Testis (tissue), 3 donors: Measurements from ENCODE around the gene TNFRSF8. TPM values are rescaled to one million over a fixed set of nuclear protein-coding genes. Genes with fewer than 3 reads are reported as not detected.

ENCODE experiments used
- DNase-seq: peaks from one replicate; pipeline ENCODE4 v3.0.0-alpha.2; 2019
- H3K27ac ChIP-seq, 2 donors: fragments of 200-600 bp; sonication (generic); one replicate each; pipeline ENCODE4 v1.5.1; 2019
- H3K27me3 ChIP-seq: fragments of 200-600 bp; sonication (generic); one replicate; pipeline ENCODE4 v1.5.1; 2019
- H3K36me3 ChIP-seq: fragments of 200-600 bp; sonication (generic); one replicate; pipeline ENCODE4 v1.5.1; 2017; ENCODE audit warnings: low read depth; ENCODE audit errors: missing control alignments
- H3K4me1 ChIP-seq: fragments of 200-600 bp; sonication (generic); one replicate; pipeline ENCODE4 v1.5.1; 2019
- H3K4me3 ChIP-seq, 2 donors: fragments of 200-600 bp; sonication (generic); one replicate each; pipeline ENCODE4 v1.5.1; 2017 to 2019
- H3K9me3 ChIP-seq: fragments of 200-600 bp; sonication (generic); one replicate; pipeline ENCODE4 v1.5.1; 2017
- CTCF ChIP-seq, 3 experiments: fragments of 450-650 bp in 2 of 3; fragments of 200-600 bp in 1 of 3; sonication (generic) in 1 of 3; IDR thresholded peaks; one replicate each; pipeline ENCODE4 v1.5.1; 2016 to 2019; ENCODE audit warnings: antibody characterized with exemption in 3 of 3, mild to moderate bottlenecking in 2 of 3, moderate library complexity in 1 of 3
- POLR2A ChIP-seq: fragments of 450-650 bp; IDR thresholded peaks from one replicate; pipeline ENCODE4 v1.6.1; 2017; ENCODE audit warnings: antibody characterized with exemption, mild to moderate bottlenecking, moderate library complexity
- WGBS, 2 donors: methylation state at CpG; one replicate each; pipeline ENCODE4 v1.1.5; 2018; 5-methylcytosine and 5-hydroxymethylcytosine counted together
- intact Hi-C: fragments of 100-400 bp; cut with DNase I; formaldehyde crosslinking; loops from one replicate; pipeline ENCODE4 v1.15.1; 2023; ENCODE audit warnings: low total_unique reads
- polyA plus RNA-seq: library from polyadenylated mRNA; stranded (reverse); fragments of 350-450 nt; fragmentation: Illumina TruSeq; extraction: RNeasy Lipid Tissue Mini Kit (QIAGEN cat#74804); gene quantifications from one replicate; pipeline ENCODE4 v1.2.3, GENCODE V29; 2014; ENCODE audit warnings: low read depth, low replicate concordance; ENCODE audit not compliant: insufficient read depth
- total RNA-seq, 2 donors: library from RNA; depleted of rRNA; stranded (reverse); fragments of >200 nt; gene quantifications; one replicate each; pipeline ENCODE4 v1.2.3, GENCODE V29; 2016

Gene TNFRSF8
- total and polyA plus RNA-seq, 3 donors from 2014 or later: 5.0 to 6.9 (median 5.4) TPM

- DNase-seq: peak; percentile 34
- intact Hi-C loops: no loop called here
- Histone ChIP-seq H3K27me3 (no peaks in the 10 kb centered on the region), H3K4me1 (no peaks in the 10 kb centered on the region), H3K9me3 (no peaks in the 10 kb centered on the region), H3K4me3 (no peak overlapping the region), H3K36me3 (no peaks in the 10 kb centered on the region), H3K27ac (no peak overlapping the region)
- TF ChIP-seq POLR2A: no peak
- TF ChIP-seq CTCF (IDR thresholded peaks at IDR 0.05): no peak
- WGBS, 2 donors: 31 to 39% methylated on average over 9 of the region's 9 CpGs
Observed at GRCh38 chr1:12052008-12052573, 11.0 kb upstream of the TNFRSF8 start.

- Histone ChIP-seq H3K9me3 (no peaks in the 10 kb centered on the region), H3K4me1 (no peaks in the 10 kb centered on the region), H3K27me3 (no peaks in the 10 kb centered on the region), H3K4me3 (no peak overlapping the region), H3K27ac (no peak overlapping the region), H3K36me3 (no peaks in the 10 kb centered on the region)
- peak; percentile 33 for DNase-seq
- TF ChIP-seq POLR2A (no peak), CTCF (IDR thresholded peaks at IDR 0.05) (no peak)
- intact Hi-C loops: no loop called here
- WGBS, 2 donors: 67 to 85% methylated on average over 14 of the region's 14 CpGs
Observed at GRCh38 chr1:12052997-12053686, 10.0 kb upstream of the TNFRSF8 start.

GRCh38 chr1:12053752-12054548, 9.2 kb upstream of the TNFRSF8 start:
- H3K9me3 ChIP-seq: no peaks in the 10 kb centered on the region
- H3K36me3 ChIP-seq: no peaks in the 10 kb centered on the region
- H3K27me3 ChIP-seq: no peaks in the 10 kb centered on the region
- no peak overlapping the region for H3K27ac ChIP-seq
- H3K4me3 ChIP-seq: no peak overlapping the region
- no peaks in the 10 kb centered on the region for H3K4me1 ChIP-seq
- TF ChIP-seq POLR2A (no peak), CTCF (IDR thresholded peaks at IDR 0.05) (no peak)
- intact Hi-C loops: no loop called here
- DNase-seq: no peak
- 77 to 86% methylated on average over 5 to 13 of the region's 13 CpGs for WGBS, 2 donors

GRCh38 chr1:12055259-12055658, 7.8 kb upstream of the TNFRSF8 start:
- Histone ChIP-seq H3K9me3 (no peaks in the 10 kb centered on the region), H3K27ac (no peak overlapping the region), H3K4me1 (no peaks in the 10 kb centered on the region), H3K4me3 (no peak overlapping the region), H3K36me3 (no peaks in the 10 kb centered on the region), H3K27me3 (no peaks in the 10 kb centered on the region)
- intact Hi-C loops: no loop called here
- 81 to 93% methylated on average over 3 to 6 of the region's 6 CpGs for WGBS, 2 donors
- TF ChIP-seq CTCF (IDR thresholded peaks at IDR 0.05) (no peak), POLR2A (no peak)
- no peak for DNase-seq
